Fibroblast of skin of abdomen (primary cell): Measurements from ENCODE around the gene FOLH1. TPM values are rescaled to one million over a fixed set of nuclear protein-coding genes. Genes with fewer than 3 reads are reported as not detected.
"Not testable (repeated sequence)": the region's sequence is repeated elsewhere in the genome, so short reads cannot be mapped to it uniquely, and the experiment has no call there.

Experiments
- DNase-seq: peaks from one replicate; pipeline ENCODE4 v3.0.0-alpha.2; 2013
- polyA plus RNA-seq, 2 experiments: library from polyadenylated mRNA; unstranded; fragments of 120-200 nt; gene quantifications; one replicate each; pipeline ENCODE4 v1.2.1, GENCODE V29; 2013; ENCODE audit not compliant: insufficient read length in 2 of 2

Gene FOLH1
- polyA plus RNA-seq (2013, experiment 1 of 2; ENCODE audit: insufficient read length) = not detected
- polyA plus RNA-seq (2013, experiment 2 of 2; ENCODE audit: insufficient read length) = not detected

GRCh38 chr11:49208006-49208721, at the start of gene FOLH1:
FOLH1 (minus strand) TSS chr11:49208602; CDS start chr11:49208409, 193 bp downstream.
- DNase-seq = peak; percentile 17

DNA sequence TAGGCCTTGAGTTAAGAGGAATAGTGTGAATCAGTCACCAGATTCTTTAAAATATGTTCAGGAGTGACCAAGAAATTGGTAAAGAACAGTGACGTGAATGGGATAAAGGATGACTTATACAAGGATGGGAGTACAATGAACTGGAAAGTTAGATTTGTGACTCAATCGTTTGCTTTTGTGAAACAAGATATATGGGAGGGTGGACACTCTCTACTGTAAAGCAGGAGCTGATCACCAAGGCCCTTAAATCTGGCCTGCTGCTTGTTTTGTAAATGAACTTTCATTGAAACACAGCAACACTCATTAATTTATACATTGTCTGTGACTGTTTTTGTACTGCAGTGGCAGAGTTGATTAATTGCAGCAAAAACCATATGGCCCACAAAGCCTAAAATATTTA, 46.7 kb upstream of the FOLH1 start:
- not testable (repeated sequence) for DNase-seq

GRCh38 chr11:49251212-49251611, 42.8 kb upstream of the FOLH1 start:
- not testable (repeated sequence) for DNase-seq

- not testable (repeated sequence) for DNase-seq
Measured at GRCh38 chr11:49250398-49251115, 42.2 kb upstream of the FOLH1 start.

DNA sequence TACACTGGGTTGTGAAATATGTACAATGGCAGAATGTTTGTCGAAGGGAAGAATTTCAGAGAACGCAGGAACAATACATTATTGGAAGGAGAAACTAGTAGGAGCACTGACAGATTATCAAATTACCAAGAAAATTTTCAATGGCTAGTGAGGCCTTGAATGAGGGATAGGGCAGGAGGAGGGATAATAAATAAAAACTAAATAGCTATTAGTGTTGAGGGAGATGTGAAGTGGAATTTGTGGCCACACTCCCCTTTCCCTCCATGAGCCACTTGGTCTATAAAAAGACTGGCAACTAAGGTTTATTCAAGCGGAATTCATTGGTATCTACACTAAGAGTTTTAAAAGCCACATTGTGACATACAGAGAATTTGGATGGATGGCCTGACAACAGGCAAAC, 41.0 kb upstream of the FOLH1 start:
- DNase-seq = not testable (repeated sequence)

DNA sequence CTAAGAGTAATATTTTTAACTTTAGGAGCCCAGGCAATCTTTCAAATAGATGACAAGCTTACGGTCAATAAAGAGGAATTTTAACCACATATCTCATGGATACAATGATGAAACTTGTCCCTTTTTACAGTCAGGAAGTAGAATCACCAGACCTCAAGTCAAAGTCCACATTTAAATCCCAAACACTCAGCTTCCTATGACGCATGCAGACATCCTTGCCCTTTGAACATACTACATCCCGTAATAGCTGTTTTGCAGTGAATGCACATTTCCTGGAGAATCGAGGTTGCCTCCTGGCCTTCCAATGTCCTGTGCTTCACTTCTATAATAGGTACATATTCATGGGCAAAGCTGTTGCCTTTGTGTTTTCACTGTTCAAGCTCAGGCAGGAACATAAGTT, 25.3 kb upstream of the FOLH1 start:
- not testable (repeated sequence) for DNase-seq

GRCh38 chr11:49233019-49233418, 24.6 kb upstream of the FOLH1 start:
- not testable (repeated sequence) for DNase-seq

GRCh38 chr11:49231725-49232124, 23.3 kb upstream of the FOLH1 start:
- not testable (repeated sequence) for DNase-seq

DNA sequence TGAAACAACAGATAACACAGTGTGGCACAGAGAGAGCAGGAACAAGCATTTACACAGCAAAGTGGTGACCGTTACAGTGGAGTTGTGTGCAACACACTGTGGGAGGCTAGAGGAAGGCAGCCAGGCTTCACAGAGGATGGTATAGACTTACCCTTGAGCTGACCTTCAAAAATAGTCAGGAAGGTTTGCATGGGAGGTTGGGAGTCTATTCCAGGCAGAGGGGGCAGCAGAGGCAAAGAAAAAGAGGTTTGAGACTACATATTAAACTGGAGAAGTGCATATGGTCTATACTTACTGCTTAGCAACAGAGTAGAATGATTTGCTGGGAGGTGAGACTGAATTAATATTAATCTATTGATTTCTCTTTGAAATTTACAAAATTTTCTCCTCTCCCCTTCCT, 22.1 kb upstream of the FOLH1 start:
- peak; percentile 10 for DNase-seq

DNA sequence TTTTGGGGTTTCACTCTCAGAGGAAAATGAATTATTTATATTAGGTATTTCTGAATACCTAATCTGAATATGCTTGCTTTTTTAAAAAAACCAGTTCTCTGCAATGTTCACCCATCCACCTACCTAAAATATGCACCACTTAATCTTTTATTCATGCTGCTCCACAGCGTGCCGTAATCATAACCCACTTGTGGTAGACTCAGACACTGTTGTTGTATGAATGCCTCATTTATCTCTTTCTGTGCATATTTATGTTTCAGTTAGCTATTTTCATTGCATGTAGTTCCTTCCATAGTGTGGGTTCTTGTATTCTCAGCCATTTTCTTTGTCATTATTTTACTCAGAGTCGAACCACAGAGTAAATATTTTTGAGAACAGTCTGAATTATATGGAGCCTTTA, 21.6 kb upstream of the FOLH1 start:
- not testable (repeated sequence) for DNase-seq

DNA sequence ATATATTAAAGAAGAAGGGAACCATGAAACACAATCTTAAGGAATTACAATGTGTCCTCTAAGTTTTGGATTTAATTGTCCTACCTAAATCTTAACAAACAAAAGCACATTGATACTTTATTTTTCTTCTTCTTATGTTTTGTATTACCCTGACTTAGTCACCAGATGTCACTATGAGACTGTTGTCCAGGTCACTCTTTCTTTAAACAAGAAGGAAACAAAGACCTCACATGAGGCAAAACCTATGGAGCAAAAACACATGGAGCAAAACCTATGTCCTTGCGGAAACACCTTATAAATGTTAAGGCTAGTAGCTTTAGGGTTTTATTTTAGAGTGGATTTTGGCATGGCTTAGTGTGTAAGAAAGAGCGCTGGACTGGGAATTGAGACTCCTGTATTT, 20.7 kb upstream of the FOLH1 start:
- DNase-seq = not testable (repeated sequence)

DNA sequence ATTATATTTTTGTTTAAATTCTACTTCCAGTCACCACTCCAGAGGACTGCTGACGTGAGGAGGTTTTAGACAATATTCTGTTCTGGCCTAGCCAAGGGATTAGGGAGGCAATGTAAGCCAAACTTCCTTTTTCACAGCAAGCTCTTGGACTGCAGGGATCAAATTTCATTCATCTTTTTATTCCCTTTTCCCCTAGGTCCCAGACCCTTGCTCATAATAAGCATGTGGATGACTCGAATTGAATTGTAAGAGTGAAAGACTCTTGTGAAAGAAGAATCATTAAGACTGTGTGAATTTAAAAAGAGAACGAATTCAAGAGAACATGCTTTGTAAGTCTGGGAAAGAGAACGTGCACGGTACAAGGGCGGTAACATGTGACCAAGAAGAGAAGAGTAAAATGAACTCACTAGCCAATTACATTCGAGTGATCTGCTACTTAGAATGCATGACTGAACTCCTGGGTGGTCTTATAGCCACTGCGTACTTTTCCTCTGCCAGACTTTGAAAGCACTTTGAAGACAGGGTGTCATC, 16.9 kb upstream of the FOLH1 start:
- DNase-seq = not testable (repeated sequence)

DNA sequence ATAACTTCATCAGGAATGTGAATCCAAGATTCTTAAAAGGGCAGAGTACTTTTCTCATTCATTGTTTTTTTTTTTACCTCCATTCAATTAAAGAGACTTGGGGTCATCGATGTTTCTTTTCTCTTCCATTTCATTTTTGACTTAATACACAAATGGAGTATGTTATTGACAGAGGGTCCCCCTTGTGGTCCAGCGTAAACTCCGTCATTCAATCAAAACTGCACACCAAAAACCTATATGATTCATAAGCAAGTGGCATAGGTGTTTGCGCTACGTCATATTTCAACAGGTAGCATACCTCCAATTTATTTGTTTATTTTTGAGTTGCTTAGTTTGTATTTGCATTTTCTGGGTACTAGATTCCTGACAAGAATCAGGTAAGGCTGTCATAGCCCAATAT, 12.7 kb upstream of the FOLH1 start:
- no peak for DNase-seq

- no peak for DNase-seq
Measured at GRCh38 chr11:49213026-49213560, 4.7 kb upstream of the FOLH1 start.

DNA sequence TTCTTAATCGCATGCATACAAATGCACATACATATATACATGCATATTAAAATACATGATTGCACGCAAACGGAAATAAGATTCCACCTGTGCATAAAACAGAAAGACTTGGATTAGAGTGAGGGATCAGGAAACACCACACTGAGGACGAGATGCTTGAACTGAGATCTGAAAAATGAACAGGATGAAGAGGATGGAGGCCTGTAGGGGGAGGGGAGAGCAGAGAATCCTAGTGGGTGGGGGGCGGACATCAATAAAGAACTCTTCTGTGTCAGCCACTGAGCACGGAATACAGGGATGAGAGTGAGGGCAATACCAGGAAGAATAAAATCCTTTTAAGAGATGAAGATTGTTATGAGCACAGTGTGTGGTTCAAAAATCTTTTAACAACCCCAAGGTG, 1.4 kb downstream of the FOLH1 start:
- DNase-seq = not testable (repeated sequence)

GRCh38 chr11:49202287-49202976, 6.0 kb downstream of the FOLH1 start:
- no peak for DNase-seq

DNA sequence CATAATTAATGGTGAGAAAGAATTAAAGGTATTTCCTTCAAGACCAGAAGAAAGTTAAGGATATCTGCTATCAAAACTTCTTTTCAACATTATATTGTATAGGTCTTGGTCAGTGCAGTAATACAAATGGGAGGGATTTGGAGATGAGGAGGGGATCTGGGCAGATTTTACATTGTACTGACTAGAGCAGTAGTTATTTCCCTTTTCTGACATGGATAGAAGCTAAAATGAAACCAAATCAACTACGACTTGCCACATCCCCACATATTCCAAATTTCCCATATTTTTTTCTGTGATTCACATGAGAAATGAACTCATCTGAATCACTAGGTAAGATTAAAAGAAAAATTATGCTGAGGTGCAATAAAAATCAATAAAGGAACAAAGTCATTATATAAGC, 11.6 kb downstream of the FOLH1 start:
- DNase-seq = not testable (repeated sequence)

DNA sequence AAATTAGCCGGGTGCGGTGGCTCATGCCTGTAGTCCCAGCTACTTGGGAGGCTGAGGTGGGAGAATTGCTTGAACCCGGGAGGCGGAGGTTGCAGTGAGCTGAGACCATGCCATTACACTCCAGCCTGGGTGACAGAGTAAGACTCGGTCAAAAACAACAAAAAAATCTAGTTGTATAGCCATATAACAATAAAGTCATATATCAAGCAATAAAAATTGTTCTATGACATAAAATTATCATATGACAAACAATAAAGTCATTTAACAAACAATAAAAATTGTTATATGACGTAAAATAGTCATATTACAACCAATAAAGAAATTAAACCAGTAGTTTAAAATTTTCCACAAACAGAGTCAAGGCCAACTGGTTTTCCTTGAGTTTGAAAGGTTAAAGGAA, 12.4 kb downstream of the FOLH1 start:
- DNase-seq = not testable (repeated sequence)

- not testable (repeated sequence) for DNase-seq
Measured at GRCh38 chr11:49190287-49190686, 18.1 kb downstream of the FOLH1 start.

DNA sequence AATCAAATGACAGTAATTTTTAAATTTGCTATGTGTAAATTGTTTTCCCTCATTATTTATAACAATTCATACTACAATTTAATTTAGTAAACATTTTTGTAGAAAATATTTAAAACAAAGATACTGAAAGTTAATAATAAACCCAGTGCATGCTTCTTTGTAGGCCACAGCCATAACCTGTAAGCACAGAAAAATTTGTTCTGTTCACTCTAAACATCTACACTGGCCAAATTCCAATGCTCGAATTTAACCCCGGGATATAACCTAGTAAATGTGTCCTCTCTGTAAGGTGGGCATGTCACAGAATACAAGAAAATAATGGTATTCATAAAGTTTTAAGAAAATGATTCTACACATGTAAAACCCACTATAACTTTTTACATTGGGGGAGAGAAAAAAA, 22.2 kb downstream of the FOLH1 start:
- DNase-seq = not testable (repeated sequence)

- not testable (repeated sequence) for DNase-seq
Measured at GRCh38 chr11:49185597-49185996, 22.8 kb downstream of the FOLH1 start.

GRCh38 chr11:49184756-49185155, 23.6 kb downstream of the FOLH1 start:
- not testable (repeated sequence) for DNase-seq

DNA sequence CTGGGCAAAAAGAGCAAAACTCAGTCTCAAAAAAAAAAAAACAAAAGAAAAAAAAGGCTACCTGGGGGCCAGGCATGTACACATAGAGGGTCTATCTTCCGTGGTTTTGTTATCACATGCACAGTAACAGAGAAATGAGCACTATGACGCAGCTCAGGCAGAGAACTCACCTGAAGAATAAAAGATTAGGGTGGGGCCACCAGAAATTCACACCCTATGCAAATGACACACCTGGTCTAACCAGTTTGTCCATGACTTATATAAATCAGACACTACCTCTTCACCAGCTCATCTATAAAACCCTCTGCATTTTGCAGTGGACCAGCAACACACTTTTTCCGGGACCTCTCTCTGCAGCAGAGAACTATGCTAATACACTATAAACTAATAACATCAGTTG, 30.5 kb downstream of the FOLH1 start:
- DNase-seq = not testable (repeated sequence)
